HepG2 (cell line): ENCODE data around the gene ACOT8. TPM values are rescaled to one million over a fixed set of nuclear protein-coding genes. Genes with fewer than 3 reads are reported as not detected.

ENCODE experiments used
- ARNTL ChIP-seq: sonication (generic); formaldehyde crosslinking; IDR thresholded peaks from 2 replicates; pipeline ENCODE4 v1.4.0; 2020; ENCODE audit warnings: mild to moderate bottlenecking, missing genetic modification reagents
- BATF2 ChIP-seq: sonication (generic); formaldehyde crosslinking; IDR thresholded peaks from 2 replicates; pipeline ENCODE4 v1.8.0; 2022; ENCODE audit warnings: mild to moderate bottlenecking, missing genetic modification reagents, moderate library complexity
- GTF2F1 ChIP-seq: fragments of 150-350 bp; IDR thresholded peaks from 2 replicates; pipeline ENCODE4 v1.6.1; 2014; ENCODE audit warnings: low read length
- KLF6 ChIP-seq: IDR thresholded peaks from 2 replicates; pipeline ENCODE4 v1.8.0; 2016; ENCODE audit warnings: missing biosample characterization, missing genetic modification reagents
- MIXL1 ChIP-seq: IDR thresholded peaks from 2 replicates; pipeline ENCODE4 v1.6.1; 2016
- PATZ1 ChIP-seq: sonication (generic); formaldehyde crosslinking; IDR thresholded peaks from 2 replicates; pipeline ENCODE4 v1.4.0; 2020; ENCODE audit warnings: missing genetic modification reagents
- RARA ChIP-seq: IDR thresholded peaks from 2 replicates; pipeline ENCODE4 v1.6.1; 2016; ENCODE audit warnings: missing genetic modification reagents, missing compliant biosample characterization
- RBAK ChIP-seq: sonication (generic); formaldehyde crosslinking; IDR thresholded peaks from 2 replicates; pipeline ENCODE4 v1.5.1; 2020; ENCODE audit warnings: mild to moderate bottlenecking, missing genetic modification reagents
- RCOR2 ChIP-seq: IDR thresholded peaks from 2 replicates; pipeline ENCODE4 v1.6.1; 2016; ENCODE audit warnings: missing biosample characterization, missing genetic modification reagents
- SCMH1 ChIP-seq: sonication (generic); formaldehyde crosslinking; IDR thresholded peaks from 2 replicates; pipeline ENCODE4 v1.9.0; 2021; ENCODE audit warnings: missing genetic modification reagents, mild to moderate bottlenecking, borderline replicate concordance
- STAT6 ChIP-seq: sonication (generic); formaldehyde crosslinking; IDR thresholded peaks from 2 replicates; pipeline ENCODE4 v1.4.0; 2020; ENCODE audit warnings: missing genetic modification reagents, mild to moderate bottlenecking, borderline replicate concordance
- TCF7 ChIP-seq: sonication (generic); IDR thresholded peaks from 2 replicates; pipeline ENCODE4 v1.6.1; 2016; ENCODE audit warnings: antibody characterized with exemption, low read depth
- TFAP4 ChIP-seq: sonication (generic); IDR thresholded peaks from 2 replicates; pipeline ENCODE4 v1.6.1; 2016; ENCODE audit warnings: low read depth, borderline replicate concordance
- ZBTB14 ChIP-seq: sonication (generic); formaldehyde crosslinking; IDR thresholded peaks from 2 replicates; pipeline ENCODE4 v1.4.0; 2020; ENCODE audit warnings: missing genetic modification reagents
- ZFP36L1 ChIP-seq: sonication (generic); formaldehyde crosslinking; IDR thresholded peaks from 2 replicates; pipeline ENCODE4 v1.8.0; 2022; ENCODE audit warnings: mild to moderate bottlenecking, missing genetic modification reagents, moderate library complexity
- ZMYM2 ChIP-seq: sonication (generic); formaldehyde crosslinking; IDR thresholded peaks from 2 replicates; pipeline ENCODE4 v1.8.0; 2022; ENCODE audit warnings: mild to moderate bottlenecking, missing genetic modification reagents
- ZNF260 ChIP-seq: sonication (generic); formaldehyde crosslinking; IDR thresholded peaks from 2 replicates; pipeline ENCODE4 v1.4.0; 2020; ENCODE audit warnings: missing genetic modification reagents, low read depth, mild to moderate bottlenecking, borderline replicate concordance
- ZNF552 ChIP-seq: sonication (generic); formaldehyde crosslinking; IDR thresholded peaks from 2 replicates; pipeline ENCODE4 v1.9.0; 2022; ENCODE audit warnings: missing genetic modification reagents, mild to moderate bottlenecking, borderline replicate concordance
- ZNF556 ChIP-seq: sonication (generic); formaldehyde crosslinking; IDR thresholded peaks from 2 replicates; pipeline ENCODE4 v1.4.0; 2020; ENCODE audit warnings: mild to moderate bottlenecking, missing genetic modification reagents, borderline replicate concordance
- ZNF563 ChIP-seq: sonication (generic); formaldehyde crosslinking; IDR thresholded peaks from 2 replicates; pipeline ENCODE4 v1.8.0; 2022; ENCODE audit warnings: mild to moderate bottlenecking, moderate library complexity, missing genetic modification reagents
- ZNF580 ChIP-seq: IDR thresholded peaks from 2 replicates; pipeline ENCODE4 v1.6.1; 2016; ENCODE audit warnings: low read depth, borderline replicate concordance
- ZNF616 ChIP-seq: sonication (generic); formaldehyde crosslinking; IDR thresholded peaks from 2 replicates; pipeline ENCODE4 v1.5.0; 2020; ENCODE audit warnings: low read depth, mild to moderate bottlenecking, missing genetic modification reagents
- ZNF790 ChIP-seq: sonication (generic); formaldehyde crosslinking; IDR thresholded peaks from 2 replicates; pipeline ENCODE4 v1.8.0; 2022; ENCODE audit warnings: missing genetic modification reagents, mild to moderate bottlenecking, borderline replicate concordance
- polyA plus RNA-seq, 8 experiments: library from polyadenylated mRNA; depleted of rRNA in 3 of 8; stranded (reverse) in 7 of 8; unstranded in 1 of 8; fragments of >200 nt; fragmentation: Illumina TruSeq in 4 of 8; extraction: Trizol in 4 of 8; gene quantifications; 2 replicates each; pipeline versions ENCODE4 v1.2.1 to v1.2.3, GENCODE V29; 2011 to 2016; ENCODE audit warnings: low read depth in 4 of 8, missing spikeins in 1 of 8, mixed read lengths in 1 of 8; ENCODE audit not compliant: insufficient read depth in 1 of 8
- total RNA-seq, 5 experiments: library from RNA; depleted of rRNA; stranded (reverse); fragments of >200 nt; fragmentation: Illumina TruSeq; extraction: Trizol; gene quantifications; 2 replicates each; pipeline ENCODE4 v1.2.3, GENCODE V29; 2016; ENCODE audit warnings: low read depth in 1 of 5

Gene ACOT8
- total and polyA plus RNA-seq, 2 of the 13 experiments (the other 11 are each of a cell fraction or from before 2014, with no cell fraction given), result 31.4 to 45.5 TPM

GRCh38 chr20:45812157-45813005 is 44.8 kb downstream of the ACOT8 start, which contains the start of gene UBE2C (continued):
- TF ChIP-seq TFAP4 (no peak), ZBTB14 (CRISPR knock-in tag) (no peak), ZNF260 (no peak), RBAK (CRISPR knock-in tag) (no peak), ARNTL (CRISPR knock-in tag) (no peak), TCF7 (no peak), ZNF552 (CRISPR knock-in tag) (no peak), MIXL1 (CRISPR knock-in tag) (no peak), GTF2F1 (no peak), ZNF616 (CRISPR knock-in tag) (no peak), RCOR2 (CRISPR knock-in tag) (no peak), RARA (no peak), SCMH1 (CRISPR knock-in tag) (no peak), ZNF556 (CRISPR knock-in tag) (0 out of 2 replicates have a peak, but pooled peaks have one; percentile 10), STAT6 (no peak), ZMYM2 (CRISPR knock-in tag) (peak; percentile 91), ZNF580 (CRISPR knock-in tag) (no peak), BATF2 (CRISPR knock-in tag) (peak; percentile 95), ZNF790 (no peak), KLF6 (CRISPR knock-in tag) (no peak), PATZ1 (CRISPR knock-in tag) (no peak), ZNF563 (CRISPR knock-in tag) (peak; percentile 83; the same call in 1 of the 2 replicates), ZFP36L1 (CRISPR knock-in tag) (peak; percentile 97)
